Uterus (tissue), 4 donors: ENCODE results near the gene ATXN10. TPM values are rescaled to one million over a fixed set of nuclear protein-coding genes. Genes with fewer than 3 reads are reported as not detected.

Experiments used
- DNase-seq, 2 donors: peaks; one replicate each; pipeline ENCODE4 v3.0.0-alpha.2; 2019 to 2020
- H3K27ac ChIP-seq, 2 donors: fragments of 200-600 bp; sonication (generic); 1 replicate in 1 of 2; 2 replicates in 1 of 2; pipeline ENCODE4 v1.5.1; 2016 to 2018
- H3K27me3 ChIP-seq, 2 donors: fragments of 200-600 bp; sonication (generic); one replicate each; pipeline ENCODE4 v1.5.1; 2018 to 2019; ENCODE audit warnings: control low read depth in 1 of 2
- H3K36me3 ChIP-seq, 2 donors: fragments of 200-600 bp; sonication (generic); one replicate each; pipeline ENCODE4 v1.5.1; 2019; ENCODE audit warnings: control low read depth in 1 of 2
- H3K4me1 ChIP-seq, 2 donors: fragments of 200-600 bp; sonication (generic); one replicate each; pipeline ENCODE4 v1.5.1; 2018 to 2019; ENCODE audit warnings: control low read depth in 1 of 2
- H3K4me3 ChIP-seq, 2 donors: fragments of 200-600 bp; sonication (generic); 1 replicate in 1 of 2; 2 replicates in 1 of 2; pipeline ENCODE4 v1.5.1; 2018 to 2019; ENCODE audit warnings: mild to moderate bottlenecking in 1 of 2
- H3K9me3 ChIP-seq, 2 donors: fragments of 200-600 bp; sonication (generic); one replicate each; pipeline ENCODE4 v1.5.1; 2019; ENCODE audit warnings: control low read depth in 1 of 2
- POLR2A ChIP-seq, 2 donors: fragments of 450-650 bp; IDR thresholded peaks; one replicate each; pipeline ENCODE4 v1.6.1; 2016; ENCODE audit warnings: antibody characterized with exemption in 2 of 2, mild to moderate bottlenecking in 1 of 2, moderate library complexity in 1 of 2
- intact Hi-C: fragments of 100-400 bp; cut with DNase I; formaldehyde crosslinking; loops from one replicate; pipeline ENCODE4 v1.15.1; 2023; ENCODE audit warnings: low total_unique reads
- total RNA-seq, 4 donors: library from RNA; depleted of rRNA in 3 of 4; stranded (reverse); fragments of >200 nt in 3 of 4; gene quantifications; one replicate each; pipeline versions ENCODE4 v1.1.0 to v1.2.4, GENCODE V29; 2014 to 2023
- TF ChIP-seq, protein P1 (sequence below), 4 experiments: fragments of 200-600 bp in 2 of 4; fragments of 450-650 bp in 2 of 4; sonication (generic) in 2 of 4; IDR thresholded peaks; one replicate each; pipeline ENCODE4 v1.5.1; 2016 to 2019; ENCODE audit warnings: antibody characterized with exemption in 4 of 4, mild to moderate bottlenecking in 2 of 4, moderate library complexity in 1 of 4
- donor health status: DM: yes; HTN: yes; CAD: no.

The ATXN10 gene
- total RNA-seq, 4 donors from 2014 or later: 251 to 258 (median 253) TPM

DNA sequence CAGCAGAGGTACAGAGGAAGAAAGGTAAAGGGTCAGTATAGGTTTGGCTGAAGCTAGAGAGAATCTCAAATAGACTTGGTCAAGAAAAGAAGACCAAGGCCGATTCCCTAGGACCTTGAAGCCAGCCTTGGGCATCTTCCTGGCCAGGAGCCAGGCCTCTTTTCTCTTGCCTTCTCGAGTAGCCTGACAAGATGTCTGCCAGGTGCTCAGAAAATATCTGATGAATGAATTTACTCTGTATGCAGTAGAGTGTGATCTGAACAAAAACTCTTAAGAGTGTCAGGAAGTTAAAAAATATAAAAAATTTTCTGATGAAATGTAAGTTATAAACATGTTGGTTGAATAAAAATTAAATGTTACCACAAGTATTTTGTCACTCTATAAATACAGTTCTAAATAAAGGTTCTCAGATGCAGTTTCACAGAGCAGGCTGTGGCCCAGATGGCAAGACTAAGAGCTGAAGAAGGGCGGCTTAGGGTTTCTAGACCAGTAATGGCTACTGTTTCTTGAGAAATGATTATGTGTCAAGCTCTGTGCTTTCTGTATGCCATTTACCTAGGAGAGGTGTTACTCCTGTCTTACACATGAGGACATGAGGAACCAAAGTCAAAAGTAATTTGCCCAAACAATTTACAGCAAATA lies 98.1 kb downstream of the ATXN10 start:
- Histone ChIP-seq H3K27ac (no peak overlapping the region), H3K36me3 (no peaks in the 10 kb centered on the region), H3K27me3 (no peaks in the 10 kb centered on the region), H3K4me3 (no peak overlapping the region), H3K9me3 (no peaks in the 10 kb centered on the region), H3K4me1 (no peaks in the 10 kb centered on the region)
- intact Hi-C loops: no loop called here
- TF ChIP-seq, protein P1, sequence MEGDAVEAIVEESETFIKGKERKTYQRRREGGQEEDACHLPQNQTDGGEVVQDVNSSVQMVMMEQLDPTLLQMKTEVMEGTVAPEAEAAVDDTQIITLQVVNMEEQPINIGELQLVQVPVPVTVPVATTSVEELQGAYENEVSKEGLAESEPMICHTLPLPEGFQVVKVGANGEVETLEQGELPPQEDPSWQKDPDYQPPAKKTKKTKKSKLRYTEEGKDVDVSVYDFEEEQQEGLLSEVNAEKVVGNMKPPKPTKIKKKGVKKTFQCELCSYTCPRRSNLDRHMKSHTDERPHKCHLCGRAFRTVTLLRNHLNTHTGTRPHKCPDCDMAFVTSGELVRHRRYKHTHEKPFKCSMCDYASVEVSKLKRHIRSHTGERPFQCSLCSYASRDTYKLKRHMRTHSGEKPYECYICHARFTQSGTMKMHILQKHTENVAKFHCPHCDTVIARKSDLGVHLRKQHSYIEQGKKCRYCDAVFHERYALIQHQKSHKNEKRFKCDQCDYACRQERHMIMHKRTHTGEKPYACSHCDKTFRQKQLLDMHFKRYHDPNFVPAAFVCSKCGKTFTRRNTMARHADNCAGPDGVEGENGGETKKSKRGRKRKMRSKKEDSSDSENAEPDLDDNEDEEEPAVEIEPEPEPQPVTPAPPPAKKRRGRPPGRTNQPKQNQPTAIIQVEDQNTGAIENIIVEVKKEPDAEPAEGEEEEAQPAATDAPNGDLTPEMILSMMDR (IDR thresholded peaks at IDR 0.05): no peak
- no peak for TF ChIP-seq POLR2A (IDR thresholded peaks at IDR 0.05)
- DNase-seq: no peak

DNA sequence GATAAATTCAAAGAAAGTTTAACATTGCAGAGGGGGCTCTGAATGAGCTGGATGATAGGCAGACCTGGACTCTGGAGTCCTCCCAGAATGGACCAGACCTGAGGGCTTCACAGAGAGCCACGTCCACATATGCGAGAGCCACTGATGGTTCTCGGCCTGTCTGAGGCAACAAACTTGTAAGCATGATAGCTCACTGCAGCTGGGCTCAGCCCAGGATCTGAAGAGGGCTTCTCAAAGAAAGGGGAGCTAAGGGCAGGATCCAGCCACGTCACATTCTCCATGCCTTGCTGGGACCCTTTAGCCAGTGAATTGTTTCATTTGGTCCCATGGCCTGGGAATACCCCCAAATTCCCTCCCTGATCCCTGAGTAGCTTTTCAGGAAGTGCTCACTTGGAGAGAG lies 98.9 kb downstream of the ATXN10 start:
- intact Hi-C loops: no loop called here
- Histone ChIP-seq H3K27ac (no peak overlapping the region), H3K27me3 (no peaks in the 10 kb centered on the region), H3K4me1 (no peaks in the 10 kb centered on the region), H3K36me3 (no peaks in the 10 kb centered on the region), H3K4me3 (no peak overlapping the region), H3K9me3 (no peaks in the 10 kb centered on the region)
- TF ChIP-seq POLR2A (IDR thresholded peaks at IDR 0.05): no peak
- TF ChIP-seq, protein P1 (IDR thresholded peaks at IDR 0.05): no peak
- DNase-seq: no peak

DNA sequence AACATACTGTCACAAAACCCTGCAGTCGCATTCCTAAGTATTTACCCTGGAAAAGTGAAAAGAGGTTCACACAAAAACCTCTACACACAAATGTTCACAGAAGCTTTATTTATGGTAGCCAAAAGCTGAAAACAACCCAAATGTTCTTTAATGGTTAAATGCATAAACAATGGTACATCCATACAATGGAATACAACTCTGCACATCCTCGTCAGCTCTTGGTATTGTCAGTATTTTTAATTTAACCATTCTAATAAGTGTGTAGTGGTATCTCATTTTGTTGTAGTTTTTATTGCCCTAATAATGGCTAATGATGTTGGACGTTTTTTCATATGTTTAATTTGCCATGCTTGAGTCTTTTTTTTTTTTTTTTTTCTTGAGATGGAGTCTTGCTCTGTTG lies 99.4 kb downstream of the ATXN10 start:
- H3K27ac ChIP-seq: no peak overlapping the region

DNA sequence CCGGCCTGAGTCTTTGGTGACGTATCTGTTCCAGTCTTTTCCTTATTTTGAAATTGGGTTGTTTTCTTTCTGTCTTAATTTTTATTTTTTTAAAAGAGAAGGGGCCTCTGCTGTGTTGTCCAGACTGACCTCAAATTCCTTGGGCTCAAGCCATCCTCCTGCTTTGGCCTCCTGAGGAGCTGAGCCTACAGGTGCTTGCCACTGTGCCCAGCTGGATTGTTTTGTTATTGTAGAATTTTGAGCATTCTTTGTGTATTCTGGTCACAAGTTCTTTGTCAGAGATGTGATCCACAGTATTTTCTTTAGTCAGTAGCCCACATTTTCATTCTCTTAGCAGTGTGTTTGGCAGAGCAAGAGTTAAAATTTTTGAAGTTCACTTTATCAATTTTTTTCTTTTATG lies 100.1 kb downstream of the ATXN10 start:
- Histone ChIP-seq H3K4me1 (no peaks in the 10 kb centered on the region), H3K36me3 (no peaks in the 10 kb centered on the region), H3K27ac (no peak overlapping the region), H3K9me3 (no peaks in the 10 kb centered on the region), H3K27me3 (no peaks in the 10 kb centered on the region), H3K4me3 (no peak overlapping the region)
- no peak for DNase-seq
- intact Hi-C loops: no loop called here
- TF ChIP-seq POLR2A (IDR thresholded peaks at IDR 0.05): no peak
- TF ChIP-seq, protein P1 (IDR thresholded peaks at IDR 0.05): no peak

More for the DNA sequence above, 99.4 kb downstream of the ATXN10 start:
- Histone ChIP-seq H3K4me1 (no peaks in the 10 kb centered on the region), H3K36me3 (no peaks in the 10 kb centered on the region), H3K9me3 (no peaks in the 10 kb centered on the region), H3K4me3 (no peak overlapping the region), H3K27me3 (no peaks in the 10 kb centered on the region)
- intact Hi-C loops: no loop called here
- no peak for TF ChIP-seq POLR2A (IDR thresholded peaks at IDR 0.05)
- TF ChIP-seq, protein P1 (IDR thresholded peaks at IDR 0.05): no peak
- DNase-seq: no peak

DNA sequence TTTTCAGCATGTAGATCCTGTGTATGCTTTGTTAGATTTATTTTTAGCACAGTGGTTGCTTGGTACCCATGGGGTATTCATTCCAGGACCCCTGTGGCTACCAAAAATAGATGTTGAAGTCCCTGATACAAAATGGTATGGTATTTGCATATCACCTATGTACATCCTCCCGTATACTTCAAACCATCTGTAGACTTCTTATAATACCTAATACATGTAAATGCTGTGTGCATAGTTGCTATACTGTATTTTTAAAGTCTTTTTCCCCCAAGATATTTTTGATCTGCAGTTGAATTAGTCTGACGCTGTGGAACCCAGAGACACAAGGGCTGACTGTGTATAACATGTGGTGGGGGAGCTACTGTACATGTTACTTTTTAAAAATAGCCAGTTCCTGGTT lies 101.1 kb downstream of the ATXN10 start:
- Histone ChIP-seq H3K27ac (no peak overlapping the region), H3K4me1 (no peaks in the 10 kb centered on the region), H3K36me3 (no peaks in the 10 kb centered on the region), H3K27me3 (no peaks in the 10 kb centered on the region), H3K9me3 (no peaks in the 10 kb centered on the region), H3K4me3 (no peak overlapping the region)
- no peak for DNase-seq
- intact Hi-C loops: no loop called here
- TF ChIP-seq POLR2A (IDR thresholded peaks at IDR 0.05): no peak
